HepG2 (cell line): Measurements from ENCODE around the gene POMGNT2. TPM values are rescaled to one million over a fixed set of nuclear protein-coding genes. Genes with fewer than 3 reads are reported as not detected.

Experiments
- ATAC-seq: fragments of 200-7000 bp; cut with Tn5 transposase; 3 replicates; pipeline ENCODE4 v1.9.1; 2020; ENCODE audit warnings: mild to moderate bottlenecking, moderate library complexity
- BruUV-seq: library from RNA; stranded (reverse); fragments of 400-500 nt; replicated peaks from 2 replicates; lab custom pipeline; 2021; lab: Mats Ljungman, UMichigan
- CTCF ChIA-PET: fragments of 300-600 bp; formaldehyde crosslinking; extraction: SDS; loops from one replicate; lab custom pipeline; 2021; ENCODE audit warnings: low total read pairs, inconsistent platforms, low intra/inter-chr PET ratio; lab: Yijun Ruan, JAX
- POLR2A ChIA-PET: fragments of 350-600 bp; sonication (Branson Sonifier 250); formaldehyde crosslinking; loops from one replicate; lab custom pipeline; 2020; ENCODE audit warnings: antibody characterized with exemption, inconsistent platforms; lab: Yijun Ruan, JAX
- DNase-seq: peaks from one replicate; pipeline ENCODE4 v3.0.0-alpha.2; 2015; ENCODE audit warnings: low spot score
- FAIRE-seq: peaks from 3 replicates; lab custom pipeline; 2011; peaks lifted over from hg19 to GRCh38; lab: Jason Lieb, UNC
- H2AFZ ChIP-seq: one replicate; pipeline ENCODE4 v1.6.1; 2011; ENCODE audit warnings: low read length, inconsistent platforms
- H3K27ac ChIP-seq: fragments of 300-600 bp; 3 replicates; pipeline ENCODE4 v1.8.0; 2011; ENCODE audit warnings: mixed run types, mild to moderate bottlenecking, mixed read lengths, low read length, inconsistent platforms; ENCODE audit not compliant: insufficient read depth; ENCODE audit errors: extremely low read length
- H3K27me3 ChIP-seq, 2 experiments: fragments of 200-600 bp in 1 of 2; 2 replicates in 1 of 2; 3 replicates in 1 of 2; pipeline versions ENCODE4 v1.6.0 to v1.8.0; 2011; ENCODE audit warnings: low read length in 2 of 2, mild to moderate bottlenecking in 2 of 2, moderate library complexity in 2 of 2, inconsistent platforms in 1 of 2; ENCODE audit not compliant: insufficient read depth in 2 of 2, control insufficient read depth in 1 of 2
- H3K36me3 ChIP-seq, 2 experiments: fragments of 200-600 bp in 1 of 2; replicated peaks in 1 of 2; 2 replicates in 1 of 2; 3 replicates in 1 of 2; pipeline versions ENCODE4 v1.5.1 to v1.8.0; 2011; ENCODE audit warnings: low read length in 2 of 2, inconsistent platforms in 1 of 2; ENCODE audit not compliant: insufficient read depth in 2 of 2, control insufficient read depth in 1 of 2
- H3K4me1 ChIP-seq: 2 replicates; pipeline ENCODE4 v1.5.1; 2012; ENCODE audit warnings: low read length, inconsistent platforms; ENCODE audit not compliant: insufficient read depth
- H3K4me2 ChIP-seq: 2 replicates; pipeline ENCODE4 v1.6.0; 2011; ENCODE audit warnings: low read depth, low read length, inconsistent platforms
- H3K4me3 ChIP-seq, 3 experiments: fragments of 200-600 bp in 1 of 3; sonication (generic), shearing (Covaris generic) in 1 of 3; replicated peaks in 1 of 3; 2 replicates each; pipeline ENCODE4 v1.5.1; 2011 to 2016; ENCODE audit warnings: low read length in 3 of 3, inconsistent platforms in 2 of 3, low read depth in 2 of 3, mild to moderate bottlenecking in 2 of 3, control low read depth in 1 of 3, mixed read lengths in 1 of 3; ENCODE audit not compliant: insufficient read depth in 1 of 3
- H3K79me2 ChIP-seq: one replicate; pipeline ENCODE4 v1.6.1; 2011; ENCODE audit warnings: low read length, inconsistent platforms; ENCODE audit not compliant: insufficient read depth
- H3K9ac ChIP-seq: 2 replicates; pipeline ENCODE4 v1.6.0; 2011; ENCODE audit warnings: mild to moderate bottlenecking, low read depth, low read length, inconsistent platforms; ENCODE audit not compliant: insufficient read depth
- H3K9me3 ChIP-seq: 2 replicates; pipeline ENCODE4 v1.5.1; 2012; ENCODE audit warnings: mild to moderate bottlenecking, low read length
- H4K20me1 ChIP-seq: 2 replicates; pipeline ENCODE4 v1.6.0; 2011; ENCODE audit warnings: inconsistent platforms, mild to moderate bottlenecking, low read length, moderate library complexity; ENCODE audit not compliant: insufficient read depth
- ARNTL ChIP-seq: sonication (generic); formaldehyde crosslinking; IDR thresholded peaks from 2 replicates; pipeline ENCODE4 v1.4.0; 2020; ENCODE audit warnings: mild to moderate bottlenecking, missing genetic modification reagents
- CREM ChIP-seq, 2 experiments: sonication (generic) in 1 of 2; formaldehyde crosslinking in 1 of 2; IDR thresholded peaks; 2 replicates each; pipeline versions ENCODE4 v1.4.0 to v1.6.1; 2016 to 2020; ENCODE audit warnings: antibody characterized with exemption in 1 of 2, mild to moderate bottlenecking in 1 of 2, missing genetic modification reagents in 1 of 2
- FOSL1 ChIP-seq: sonication (generic); formaldehyde crosslinking; IDR thresholded peaks from 2 replicates; pipeline ENCODE4 v1.9.0; 2021; ENCODE audit warnings: missing genetic modification reagents, borderline replicate concordance
- KLF6 ChIP-seq: IDR thresholded peaks from 2 replicates; pipeline ENCODE4 v1.8.0; 2016; ENCODE audit warnings: missing biosample characterization, missing genetic modification reagents
- MED13 ChIP-seq: sonication (generic); formaldehyde crosslinking; IDR thresholded peaks from 2 replicates; pipeline ENCODE4 v1.5.0; 2020; ENCODE audit warnings: missing genetic modification reagents
- NBN ChIP-seq: fragments of 450-650 bp; conservative IDR thresholded peaks from 2 replicates; pipeline ENCODE4 v1.6.1; 2017
- RCOR2 ChIP-seq: IDR thresholded peaks from 2 replicates; pipeline ENCODE4 v1.6.1; 2016; ENCODE audit warnings: missing biosample characterization, missing genetic modification reagents
- RFX1 ChIP-seq: fragments of 450-650 bp; IDR thresholded peaks from 2 replicates; pipeline ENCODE4 v1.6.1; 2017
- TBX2 ChIP-seq: sonication (generic); formaldehyde crosslinking; IDR thresholded peaks from 2 replicates; pipeline ENCODE4 v1.5.0; 2020; ENCODE audit warnings: missing genetic modification reagents, mild to moderate bottlenecking, borderline replicate concordance
- TBX3 ChIP-seq: fragments of 450-650 bp; IDR thresholded peaks from 2 replicates; pipeline ENCODE4 v1.6.1; 2017; ENCODE audit warnings: antibody characterized with exemption, mild to moderate bottlenecking, inconsistent platforms, borderline replicate concordance
- ZFP82 ChIP-seq: sonication (generic); formaldehyde crosslinking; IDR thresholded peaks from 2 replicates; pipeline ENCODE4 v1.5.1; 2020; ENCODE audit warnings: mild to moderate bottlenecking, missing genetic modification reagents, borderline replicate concordance
- ZNF282 ChIP-seq: fragments of 450-650 bp; IDR thresholded peaks from 2 replicates; pipeline ENCODE4 v1.6.1; 2018; ENCODE audit not compliant: partially characterized antibody
- ZNF382 ChIP-seq: sonication (generic); formaldehyde crosslinking; IDR thresholded peaks from 2 replicates; pipeline ENCODE4 v1.5.0; 2020; ENCODE audit warnings: missing genetic modification reagents, mild to moderate bottlenecking, borderline replicate concordance
- ZNF713 ChIP-seq: sonication (generic); formaldehyde crosslinking; IDR thresholded peaks from 2 replicates; pipeline ENCODE4 v1.4.0; 2020; ENCODE audit warnings: mild to moderate bottlenecking, missing genetic modification reagents
- ZNF724P ChIP-seq: sonication (generic); formaldehyde crosslinking; IDR thresholded peaks from 2 replicates; pipeline ENCODE4 v1.8.0; 2022; ENCODE audit warnings: missing genetic modification reagents, borderline replicate concordance
- ZSCAN9 ChIP-seq: IDR thresholded peaks from 2 replicates; pipeline ENCODE4 v1.6.1; 2016; ENCODE audit warnings: borderline replicate concordance
- WGBS: methylation state at CpG from one replicate; pipeline ENCODE4 v1.1.6; 2017; ENCODE audit warnings: low lambda C conversion rate; 5-methylcytosine and 5-hydroxymethylcytosine counted together
- in situ Hi-C: cut with HindIII; loops from 2 replicates; pipeline ENCODE4 v1.10.0; 2017; ENCODE audit warnings: low pct_unique_long_range_greater_than_20kb; ENCODE audit not compliant: extremely low pct_ligation_motif_present
- intact Hi-C: fragments of 100-400 bp; cut with micrococcal nuclease; formaldehyde crosslinking; loops from one replicate; pipeline ENCODE4 v1.10.0; 2022; ENCODE audit not compliant: unreplicated experiment
- polyA plus RNA-seq, 8 experiments: library from polyadenylated mRNA; depleted of rRNA in 3 of 8; stranded (reverse) in 7 of 8; unstranded in 1 of 8; fragments of >200 nt; fragmentation: Illumina TruSeq in 4 of 8; extraction: Trizol in 4 of 8; gene quantifications; 2 replicates each; pipeline versions ENCODE4 v1.2.1 to v1.2.3, GENCODE V29; 2011 to 2016; ENCODE audit warnings: low read depth in 4 of 8, missing spikeins in 1 of 8, mixed read lengths in 1 of 8; ENCODE audit not compliant: insufficient read depth in 1 of 8
- total RNA-seq, 5 experiments: library from RNA; depleted of rRNA; stranded (reverse); fragments of >200 nt; fragmentation: Illumina TruSeq; extraction: Trizol; gene quantifications; 2 replicates each; pipeline ENCODE4 v1.2.3, GENCODE V29; 2016; ENCODE audit warnings: low read depth in 1 of 5
- TF ChIP-seq, protein P1 (sequence below): sonication (generic); formaldehyde crosslinking; conservative IDR thresholded peaks from 2 replicates; pipeline ENCODE4 v1.8.1; 2023; ENCODE audit warnings: missing genetic modification reagents
- TF ChIP-seq, protein P2 (sequence below): sonication (generic); formaldehyde crosslinking; IDR thresholded peaks from 2 replicates; pipeline ENCODE4 v1.4.0; 2020; ENCODE audit warnings: missing genetic modification reagents, borderline replicate concordance

POMGNT2 gene
- total and polyA plus RNA-seq, 2 of the 13 experiments (the other 11 are each of a cell fraction or from before 2014, with no cell fraction given), result 10.5 to 12.4 TPM

- Histone ChIP-seq H3K27ac (no peak overlapping the region), H3K9ac (no peak overlapping the region), H2AFZ (no peak overlapping the region), H3K9me3 (no peaks in the 10 kb centered on the region), H3K27me3 (no peaks in the 10 kb centered on the region), H3K79me2 (no peaks in the 10 kb centered on the region), H4K20me1 (no peaks in the 10 kb centered on the region), H3K36me3 (peaks cover 4 to 13% of the 10 kb centered on the region in 2 experiments; a peak in 3 of 5 replicates), H3K4me3 (no peak overlapping the region), H3K4me1 (no peaks in the 10 kb centered on the region), H3K4me2 (no peak overlapping the region)
- CTCF ChIA-PET, result no interaction called here
- POLR2A ChIA-PET, result no interaction called here
- TF ChIP-seq ARNTL (no peak), CREM (IDR thresholded peaks at IDR 0.05) (no peak), CREM (CRISPR knock-in tag; IDR thresholded peaks at IDR 0.05) (no peak), FOSL1 (CRISPR knock-in tag) (no peak), ZNF282 (no peak), TBX3 (no peak), RCOR2 (no peak), ZFP82 (CRISPR knock-in tag) (no peak), NBN (no peak), ZNF382 (CRISPR knock-in tag) (no peak), KLF6 (CRISPR knock-in tag) (no peak), TBX2 (no peak), ZNF724P (CRISPR knock-in tag) (no peak), ZSCAN9 (no peak), MED13 (CRISPR knock-in tag) (no peak), RFX1 (no peak), ZNF713 (no peak)
- TF ChIP-seq, protein P1, sequence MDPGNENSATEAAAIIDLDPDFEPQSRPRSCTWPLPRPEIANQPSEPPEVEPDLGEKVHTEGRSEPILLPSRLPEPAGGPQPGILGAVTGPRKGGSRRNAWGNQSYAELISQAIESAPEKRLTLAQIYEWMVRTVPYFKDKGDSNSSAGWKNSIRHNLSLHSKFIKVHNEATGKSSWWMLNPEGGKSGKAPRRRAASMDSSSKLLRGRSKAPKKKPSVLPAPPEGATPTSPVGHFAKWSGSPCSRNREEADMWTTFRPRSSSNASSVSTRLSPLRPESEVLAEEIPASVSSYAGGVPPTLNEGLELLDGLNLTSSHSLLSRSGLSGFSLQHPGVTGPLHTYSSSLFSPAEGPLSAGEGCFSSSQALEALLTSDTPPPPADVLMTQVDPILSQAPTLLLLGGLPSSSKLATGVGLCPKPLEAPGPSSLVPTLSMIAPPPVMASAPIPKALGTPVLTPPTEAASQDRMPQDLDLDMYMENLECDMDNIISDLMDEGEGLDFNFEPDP, result no peak
- TF ChIP-seq, protein P2, sequence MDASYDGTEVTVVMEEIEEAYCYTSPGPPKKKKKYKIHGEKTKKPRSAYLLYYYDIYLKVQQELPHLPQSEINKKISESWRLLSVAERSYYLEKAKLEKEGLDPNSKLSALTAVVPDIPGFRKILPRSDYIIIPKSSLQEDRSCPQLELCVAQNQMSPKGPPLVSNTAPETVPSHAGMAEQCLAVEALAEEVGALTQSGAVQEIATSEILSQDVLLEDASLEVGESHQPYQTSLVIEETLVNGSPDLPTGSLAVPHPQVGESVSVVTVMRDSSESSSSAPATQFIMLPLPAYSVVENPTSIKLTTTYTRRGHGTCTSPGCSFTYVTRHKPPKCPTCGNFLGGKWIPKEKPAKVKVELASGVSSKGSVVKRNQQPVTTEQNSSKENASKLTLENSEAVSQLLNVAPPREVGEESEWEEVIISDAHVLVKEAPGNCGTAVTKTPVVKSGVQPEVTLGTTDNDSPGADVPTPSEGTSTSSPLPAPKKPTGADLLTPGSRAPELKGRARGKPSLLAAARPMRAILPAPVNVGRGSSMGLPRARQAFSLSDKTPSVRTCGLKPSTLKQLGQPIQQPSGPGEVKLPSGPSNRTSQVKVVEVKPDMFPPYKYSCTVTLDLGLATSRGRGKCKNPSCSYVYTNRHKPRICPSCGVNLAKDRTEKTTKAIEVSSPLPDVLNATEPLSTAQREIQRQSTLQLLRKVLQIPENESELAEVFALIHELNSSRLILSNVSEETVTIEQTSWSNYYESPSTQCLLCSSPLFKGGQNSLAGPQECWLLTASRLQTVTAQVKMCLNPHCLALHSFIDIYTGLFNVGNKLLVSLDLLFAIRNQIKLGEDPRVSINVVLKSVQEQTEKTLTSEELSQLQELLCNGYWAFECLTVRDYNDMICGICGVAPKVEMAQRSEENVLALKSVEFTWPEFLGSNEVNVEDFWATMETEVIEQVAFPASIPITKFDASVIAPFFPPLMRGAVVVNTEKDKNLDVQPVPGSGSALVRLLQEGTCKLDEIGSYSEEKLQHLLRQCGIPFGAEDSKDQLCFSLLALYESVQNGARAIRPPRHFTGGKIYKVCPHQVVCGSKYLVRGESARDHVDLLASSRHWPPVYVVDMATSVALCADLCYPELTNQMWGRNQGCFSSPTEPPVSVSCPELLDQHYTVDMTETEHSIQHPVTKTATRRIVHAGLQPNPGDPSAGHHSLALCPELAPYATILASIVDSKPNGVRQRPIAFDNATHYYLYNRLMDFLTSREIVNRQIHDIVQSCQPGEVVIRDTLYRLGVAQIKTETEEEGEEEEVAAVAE (CRISPR knock-in tag), result no peak
- intact Hi-C loops, result no loop called here
- no TSS peak for BruUV-seq
- no peak for ATAC-seq
- DNase-seq, result no peak
- in situ Hi-C loops, result no loop called here
- 93% methylated on average over 28 of the region's 40 CpGs for WGBS
- FAIRE-seq, result no peak
These were observed 24.9 kb downstream of the POMGNT2 start for GRCh38 chr3:43080726-43081568.
